H1 (cell line): Measurements from ENCODE around the gene NKTR.

Source experiments
- ASH2L ChIP-seq: fragments of 200-600, 300-600 bp; sonication (generic); IDR thresholded peaks from one replicate; pipeline ENCODE4 v1.7.1; 2017; ENCODE audit warnings: low read length
- EP300 ChIP-seq, 2 experiments: IDR thresholded peaks; 1 replicate in 1 of 2; 2 replicates in 1 of 2; pipeline ENCODE4 v1.6.1; 2011 to 2012; ENCODE audit warnings: low read depth in 2 of 2, low read length in 2 of 2, mild to moderate bottlenecking in 2 of 2, borderline replicate concordance in 1 of 2, inconsistent platforms in 1 of 2, moderate library complexity in 1 of 2
- EZH2 ChIP-seq: fragments of 200-600 bp; sonication (generic); IDR thresholded peaks from 2 replicates; pipeline ENCODE4 v1.7.1; 2012; ENCODE audit warnings: low read depth, mild to moderate bottlenecking, moderate library complexity, low read length, inconsistent platforms; ENCODE audit not compliant: severe bottlenecking
- GABPA ChIP-seq: IDR thresholded peaks from 2 replicates; pipeline ENCODE4 v1.6.1; 2011; ENCODE audit warnings: mild to moderate bottlenecking, low read length, moderate library complexity, borderline replicate concordance; ENCODE audit not compliant: insufficient read depth
- PHF8 ChIP-seq: fragments of 200-600 bp; sonication (generic); conservative IDR thresholded peaks from 2 replicates; pipeline ENCODE4 v1.7.1; 2012; ENCODE audit warnings: low read depth, mild to moderate bottlenecking, inconsistent platforms, low read length, moderate library complexity
- POU5F1 ChIP-seq: IDR thresholded peaks from 2 replicates; pipeline ENCODE4 v1.6.1; 2011; ENCODE audit warnings: low read depth, mild to moderate bottlenecking, low read length, moderate library complexity
- RAD21 ChIP-seq, 2 experiments: IDR thresholded peaks in 1 of 2; conservative IDR thresholded peaks in 1 of 2; 2 replicates each; pipeline ENCODE4 v1.6.1; 2011; ENCODE audit warnings: low read depth in 2 of 2, low read length in 2 of 2, improper control_type of control experiment in 1 of 2, inconsistent platforms in 1 of 2, mild to moderate bottlenecking in 1 of 2, moderate library complexity in 1 of 2
- TF ChIP-seq, protein P1 (sequence below), 3 experiments: IDR thresholded peaks; 1 replicate in 2 of 3; 2 replicates in 1 of 3; pipeline versions ENCODE4 v1.5.1 to v1.6.1; 2011; ENCODE audit warnings: low read length in 3 of 3, mild to moderate bottlenecking in 3 of 3, inconsistent platforms in 2 of 3, low read depth in 1 of 3, moderate library complexity in 1 of 3; ENCODE audit not compliant: insufficient read depth in 1 of 3; ENCODE audit errors: control extremely low read depth in 1 of 3

GRCh38 chr3:42680271-42680670 is 79.8 kb downstream of the NKTR start:
- TF ChIP-seq PHF8 (no peak), GABPA (no peak), RAD21 (IDR thresholded peaks at IDR 0.05 in 1 of 2, conservative IDR thresholded peaks at IDR 0.05 in 1 of 2; ENCODE audit: low read depth in 2 of 2, low read length in 2 of 2) (no peak), POU5F1 (no peak), ASH2L (no peak), EZH2 (no peak), EP300 (IDR thresholded peaks at IDR 0.05; ENCODE audit: borderline replicate concordance in 1 of 2, low read depth in 2 of 2, low read length in 2 of 2) (no peak)
- TF ChIP-seq, protein P1, sequence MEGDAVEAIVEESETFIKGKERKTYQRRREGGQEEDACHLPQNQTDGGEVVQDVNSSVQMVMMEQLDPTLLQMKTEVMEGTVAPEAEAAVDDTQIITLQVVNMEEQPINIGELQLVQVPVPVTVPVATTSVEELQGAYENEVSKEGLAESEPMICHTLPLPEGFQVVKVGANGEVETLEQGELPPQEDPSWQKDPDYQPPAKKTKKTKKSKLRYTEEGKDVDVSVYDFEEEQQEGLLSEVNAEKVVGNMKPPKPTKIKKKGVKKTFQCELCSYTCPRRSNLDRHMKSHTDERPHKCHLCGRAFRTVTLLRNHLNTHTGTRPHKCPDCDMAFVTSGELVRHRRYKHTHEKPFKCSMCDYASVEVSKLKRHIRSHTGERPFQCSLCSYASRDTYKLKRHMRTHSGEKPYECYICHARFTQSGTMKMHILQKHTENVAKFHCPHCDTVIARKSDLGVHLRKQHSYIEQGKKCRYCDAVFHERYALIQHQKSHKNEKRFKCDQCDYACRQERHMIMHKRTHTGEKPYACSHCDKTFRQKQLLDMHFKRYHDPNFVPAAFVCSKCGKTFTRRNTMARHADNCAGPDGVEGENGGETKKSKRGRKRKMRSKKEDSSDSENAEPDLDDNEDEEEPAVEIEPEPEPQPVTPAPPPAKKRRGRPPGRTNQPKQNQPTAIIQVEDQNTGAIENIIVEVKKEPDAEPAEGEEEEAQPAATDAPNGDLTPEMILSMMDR (IDR thresholded peaks at IDR 0.05; ENCODE audit: control extremely low read depth in 1 of 3, insufficient read depth in 1 of 3, low read depth in 1 of 3, low read length in 3 of 3), result no peak
